Skeletal muscle tissue (tissue), 4 donors: ENCODE measurements around the gene GRAP2. TPM values are rescaled to one million over a fixed set of nuclear protein-coding genes. Genes with fewer than 3 reads are reported as not detected.
"Not testable (repeated sequence)": the region's sequence is repeated elsewhere in the genome, so short reads cannot be mapped to it uniquely, and the experiment has no call there.

ENCODE experiments used
- H3K27ac ChIP-seq: one replicate; pipeline ENCODE4 v1.7.0; 2013; ENCODE audit warnings: mild to moderate bottlenecking, low read depth, low read length, inconsistent platforms
- H3K27me3 ChIP-seq, 3 donors: one replicate each; pipeline ENCODE4 v1.7.0; 2013; ENCODE audit warnings: low read length in 3 of 3; ENCODE audit not compliant: control insufficient read depth in 3 of 3, insufficient read depth in 3 of 3
- H3K36me3 ChIP-seq, 3 donors: one replicate each; pipeline ENCODE4 v1.7.0; 2013; ENCODE audit warnings: low read length in 3 of 3; ENCODE audit not compliant: control insufficient read depth in 3 of 3, insufficient read depth in 3 of 3
- H3K4me1 ChIP-seq, 3 donors: one replicate each; pipeline ENCODE4 v1.7.0; 2013; ENCODE audit warnings: low read length in 3 of 3, mild to moderate bottlenecking in 3 of 3; ENCODE audit not compliant: control insufficient read depth in 3 of 3, insufficient read depth in 3 of 3
- H3K4me3 ChIP-seq, 3 donors: one replicate each; pipeline ENCODE4 v1.7.0; 2013; ENCODE audit warnings: low read length in 3 of 3
- H3K9ac ChIP-seq, 3 donors: one replicate each; pipeline ENCODE4 v1.7.0; 2013; ENCODE audit warnings: low read length in 3 of 3, mild to moderate bottlenecking in 3 of 3, moderate library complexity in 2 of 3, low read depth in 1 of 3
- H3K9me3 ChIP-seq, 3 donors: one replicate each; pipeline ENCODE4 v1.7.0; 2013; ENCODE audit warnings: low read length in 3 of 3; ENCODE audit not compliant: control insufficient read depth in 3 of 3
- total RNA-seq: library from RNA; depleted of rRNA; stranded (reverse); fragments of >200 nt; gene quantifications from one replicate; pipeline ENCODE4 v1.2.3, GENCODE V29; 2014
- donor health status: Osteomylitis.

Gene GRAP2
- total RNA-seq, 1 donor from 2014 or later = under 0.01 TPM

- no peaks in the 10 kb centered on the region for H3K9me3 ChIP-seq
- no peaks in the 10 kb centered on the region for H3K36me3 ChIP-seq
- H3K9ac ChIP-seq = no peak overlapping the region
- H3K27me3 ChIP-seq = peaks cover 0 to 2% (median 0%) of the 10 kb centered on the region in 3 donors
- no peak overlapping the region for H3K27ac ChIP-seq
- no peak overlapping the region for H3K4me3 ChIP-seq
- H3K4me1 ChIP-seq = no peaks in the 10 kb centered on the region
Observed at GRCh38 chr22:39873965-39874364, 26.9 kb upstream of the GRAP2 start.

GRCh38 chr22:39875176-39875885 lies 25.6 kb upstream of the GRAP2 start:
- H3K4me3 ChIP-seq, H3K27ac ChIP-seq, H3K27me3 ChIP-seq, H3K9me3 ChIP-seq, H3K36me3 ChIP-seq, H3K4me1 ChIP-seq, H3K9ac ChIP-seq: not testable (repeated sequence)

- Histone ChIP-seq H3K27ac (no peak overlapping the region), H3K4me1 (no peaks in the 10 kb centered on the region), H3K9ac (no peak overlapping the region), H3K4me3 (no peak overlapping the region), H3K9me3 (no peaks in the 10 kb centered on the region), H3K27me3 (no peaks in the 10 kb centered on the region), H3K36me3 (no peaks in the 10 kb centered on the region)
Observed at GRCh38 chr22:39877079-39877845, 23.6 kb upstream of the GRAP2 start.

GRCh38 chr22:39880722-39881121 lies 20.2 kb upstream of the GRAP2 start:
- no peaks in the 10 kb centered on the region for H3K27me3 ChIP-seq
- H3K9ac ChIP-seq = no peak overlapping the region
- no peak overlapping the region for H3K27ac ChIP-seq
- H3K36me3 ChIP-seq = no peaks in the 10 kb centered on the region
- H3K9me3 ChIP-seq = no peaks in the 10 kb centered on the region
- H3K4me3 ChIP-seq = no peak overlapping the region
- no peaks in the 10 kb centered on the region for H3K4me1 ChIP-seq

- H3K27me3 ChIP-seq = peaks cover 0 to 6% (median 4%) of the 10 kb centered on the region in 3 donors
- H3K4me3 ChIP-seq = no peak overlapping the region
- no peaks in the 10 kb centered on the region for H3K4me1 ChIP-seq
- H3K36me3 ChIP-seq = no peaks in the 10 kb centered on the region
- no peaks in the 10 kb centered on the region for H3K9me3 ChIP-seq
- H3K27ac ChIP-seq = no peak overlapping the region
- H3K9ac ChIP-seq = no peak overlapping the region
Observed at GRCh38 chr22:39883057-39883456, 17.8 kb upstream of the GRAP2 start.

GRCh38 chr22:39889924-39890323 lies 11.0 kb upstream of the GRAP2 start:
- not testable (repeated sequence) for H3K4me1 ChIP-seq, H3K9ac ChIP-seq, H3K9me3 ChIP-seq, H3K4me3 ChIP-seq, H3K27ac ChIP-seq, H3K27me3 ChIP-seq, H3K36me3 ChIP-seq

GRCh38 chr22:39893526-39893925 lies 7.4 kb upstream of the GRAP2 start, which contains the start of gene ENTHD1:
Gene ENTHD1, minus strand, starts transcription at chr22:39893760. Its CDS starts 6,012 bp downstream, at chr22:39887748.
- no peak within 1 kb of the TSS for H3K9ac ChIP-seq
- no peaks in the 10 kb centered on the region for H3K36me3 ChIP-seq
- no peaks in the 10 kb centered on the region for H3K9me3 ChIP-seq
- H3K4me1 ChIP-seq = no peaks in the 10 kb centered on the region
- peaks cover 0 to 4% (median 0%) of the 10 kb centered on the region in 3 donors for H3K27me3 ChIP-seq
- no peak within 1 kb of the TSS for H3K27ac ChIP-seq
- H3K4me3 ChIP-seq = no peak within 1 kb of the TSS

GRCh38 chr22:39894554-39895092 lies 6.3 kb upstream of the GRAP2 start:
- H3K9ac ChIP-seq = no peak overlapping the region
- H3K4me1 ChIP-seq = no peaks in the 10 kb centered on the region
- no peaks in the 10 kb centered on the region for H3K36me3 ChIP-seq
- H3K27me3 ChIP-seq = peaks cover 0 to 4% (median 0%) of the 10 kb centered on the region in 3 donors
- no peak overlapping the region for H3K4me3 ChIP-seq
- no peak overlapping the region for H3K27ac ChIP-seq
- H3K9me3 ChIP-seq = no peaks in the 10 kb centered on the region

GRCh38 chr22:39895682-39896081 lies 5.2 kb upstream of the GRAP2 start:
- no peaks in the 10 kb centered on the region for H3K4me1 ChIP-seq
- H3K9ac ChIP-seq = no peak overlapping the region
- no peak overlapping the region for H3K4me3 ChIP-seq
- H3K36me3 ChIP-seq = no peaks in the 10 kb centered on the region
- H3K27ac ChIP-seq = no peak overlapping the region
- H3K9me3 ChIP-seq = no peaks in the 10 kb centered on the region
- peaks cover 0 to 4% (median 2%) of the 10 kb centered on the region in 3 donors for H3K27me3 ChIP-seq
